ENCODE data around the gene TMPRSS11E. TPM values are rescaled to one million over a fixed set of nuclear protein-coding genes. Genes with fewer than 3 reads are reported as not detected.
A peak's percentile ranks its signal among the peaks of the same experiment; 100 is the strongest.

The TMPRSS11E gene
- total RNA-seq, 1 experiment from 2014 or later = not detected

DNA sequence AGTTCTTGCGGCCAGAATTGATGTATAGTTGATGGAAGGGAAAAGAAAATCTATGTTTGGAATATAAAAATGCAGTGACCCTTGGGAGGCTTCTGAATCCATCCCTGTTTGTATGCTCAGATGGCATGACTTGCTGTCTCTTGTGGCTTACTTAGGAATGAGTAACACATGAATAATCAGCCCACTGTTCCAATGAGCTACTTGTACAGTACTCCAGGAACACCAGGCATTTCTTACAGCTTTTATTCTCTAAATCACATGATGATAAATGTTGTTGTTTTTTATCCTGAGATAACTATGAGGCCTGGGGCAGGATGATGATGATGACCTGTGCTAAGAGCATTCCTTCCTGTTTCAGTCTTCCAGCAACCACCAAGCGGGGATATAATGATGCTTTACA is 18.9 kb downstream of the TMPRSS11E start:
- Histone ChIP-seq H3K79me2 (ENCODE audit: low read length) (no peaks in the 10 kb centered on the region), H3K4me1 (ENCODE audit: low read length) (no peaks in the 10 kb centered on the region), H3K36me3 (ENCODE audit: insufficient read depth, low read length) (no peaks in the 10 kb centered on the region), H3K27me3 (ENCODE audit: low read length) (no peaks in the 10 kb centered on the region), H3K9ac (ENCODE audit: low read length) (no peak overlapping the region), H3K9me2 (replicated peaks; ENCODE audit: insufficient read depth, low read length) (no peaks in the 10 kb centered on the region), H2AFZ (ENCODE audit: low read length) (no peak overlapping the region), H3K4me3 (ENCODE audit: low read length) (no peak overlapping the region), H3K4me2 (ENCODE audit: low read depth, low read length, poor library complexity, severe bottlenecking) (no peak overlapping the region), H3K27ac (ENCODE audit: low read length) (no peak overlapping the region), H4K20me1 (ENCODE audit: insufficient read depth, low read depth, low read length) (no peaks in the 10 kb centered on the region), H3K9me3 (ENCODE audit: low read length) (no peaks in the 10 kb centered on the region)
- no peak for DNase-seq

DNA sequence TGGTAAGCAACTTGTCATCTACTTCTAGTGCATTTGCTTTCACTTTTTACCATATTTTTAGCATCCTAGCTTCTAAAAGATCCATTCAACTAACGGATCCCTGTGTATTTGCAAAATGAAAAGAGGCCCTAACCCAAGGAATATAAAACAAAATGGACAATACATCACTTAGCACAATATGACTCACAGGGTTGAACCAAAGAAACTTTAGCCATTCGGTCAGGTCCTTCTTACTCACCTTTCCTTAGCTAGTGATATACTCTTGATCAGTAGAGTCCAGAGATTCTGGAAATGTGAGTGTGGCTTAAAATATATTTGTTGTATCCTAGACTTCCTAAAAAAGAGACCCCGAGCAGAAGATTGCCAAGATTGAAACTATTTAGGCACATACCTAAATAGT is 19.5 kb downstream of the TMPRSS11E start:
- Histone ChIP-seq H3K4me3 (ENCODE audit: low read length) (no peak overlapping the region), H3K9me3 (ENCODE audit: low read length) (no peaks in the 10 kb centered on the region)

GRCh38 chr4:68469482-68469881 is 22.2 kb downstream of the TMPRSS11E start:
- H3K9ac ChIP-seq (ENCODE audit: low read length) = no peak overlapping the region
- H3K4me3 ChIP-seq (ENCODE audit: low read length) = no peak overlapping the region
- no peak for DNase-seq
- no peaks in the 10 kb centered on the region for H3K9me3 ChIP-seq (ENCODE audit: low read length)
- no peaks in the 10 kb centered on the region for H3K36me3 ChIP-seq (ENCODE audit: insufficient read depth, low read length)
- H3K4me2 ChIP-seq (ENCODE audit: low read depth, low read length, poor library complexity, severe bottlenecking) = no peak overlapping the region
- no peaks in the 10 kb centered on the region for H3K4me1 ChIP-seq (ENCODE audit: low read length)
- no peak overlapping the region for H2AFZ ChIP-seq (ENCODE audit: low read length)
- H3K27me3 ChIP-seq (ENCODE audit: low read length) = no peaks in the 10 kb centered on the region
- H3K79me2 ChIP-seq (ENCODE audit: low read length) = no peaks in the 10 kb centered on the region
- no peak overlapping the region for H3K27ac ChIP-seq (ENCODE audit: low read length)
- no peaks in the 10 kb centered on the region for H4K20me1 ChIP-seq (ENCODE audit: insufficient read depth, low read depth, low read length)
- H3K9me2 ChIP-seq (replicated peaks; ENCODE audit: insufficient read depth, low read length) = no peaks in the 10 kb centered on the region

More for the DNA sequence above, 19.5 kb downstream of the TMPRSS11E start:
- Histone ChIP-seq H3K36me3 (ENCODE audit: insufficient read depth, low read length) (no peaks in the 10 kb centered on the region), H3K4me2 (ENCODE audit: low read depth, low read length, poor library complexity, severe bottlenecking) (no peak overlapping the region), H3K27me3 (ENCODE audit: low read length) (no peaks in the 10 kb centered on the region), H4K20me1 (ENCODE audit: insufficient read depth, low read depth, low read length) (no peaks in the 10 kb centered on the region), H3K27ac (ENCODE audit: low read length) (no peak overlapping the region), H3K4me1 (ENCODE audit: low read length) (no peaks in the 10 kb centered on the region), H3K9ac (ENCODE audit: low read length) (no peak overlapping the region), H3K9me2 (replicated peaks; ENCODE audit: insufficient read depth, low read length) (no peaks in the 10 kb centered on the region), H2AFZ (ENCODE audit: low read length) (no peak overlapping the region), H3K79me2 (ENCODE audit: low read length) (no peaks in the 10 kb centered on the region)
- no peak for DNase-seq

DNA sequence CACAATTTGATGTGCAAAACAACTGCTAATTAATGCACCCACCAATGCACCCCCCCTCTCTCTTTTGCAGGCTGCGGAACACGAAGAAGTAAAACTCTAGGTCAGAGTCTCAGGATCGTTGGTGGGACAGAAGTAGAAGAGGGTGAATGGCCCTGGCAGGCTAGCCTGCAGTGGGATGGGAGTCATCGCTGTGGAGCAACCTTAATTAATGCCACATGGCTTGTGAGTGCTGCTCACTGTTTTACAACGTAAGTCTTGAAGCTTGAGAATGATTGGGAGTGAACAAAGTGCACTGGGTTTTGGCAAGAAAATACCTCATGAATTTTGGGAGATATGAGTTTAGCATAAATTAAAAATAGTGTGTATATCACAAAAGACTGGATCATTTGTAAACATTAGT is 28.9 kb downstream of the TMPRSS11E start:
- no peak for DNase-seq
- no peaks in the 10 kb centered on the region for H4K20me1 ChIP-seq (ENCODE audit: insufficient read depth, low read depth, low read length)
- H3K27me3 ChIP-seq (ENCODE audit: low read length) = no peaks in the 10 kb centered on the region

DNA sequence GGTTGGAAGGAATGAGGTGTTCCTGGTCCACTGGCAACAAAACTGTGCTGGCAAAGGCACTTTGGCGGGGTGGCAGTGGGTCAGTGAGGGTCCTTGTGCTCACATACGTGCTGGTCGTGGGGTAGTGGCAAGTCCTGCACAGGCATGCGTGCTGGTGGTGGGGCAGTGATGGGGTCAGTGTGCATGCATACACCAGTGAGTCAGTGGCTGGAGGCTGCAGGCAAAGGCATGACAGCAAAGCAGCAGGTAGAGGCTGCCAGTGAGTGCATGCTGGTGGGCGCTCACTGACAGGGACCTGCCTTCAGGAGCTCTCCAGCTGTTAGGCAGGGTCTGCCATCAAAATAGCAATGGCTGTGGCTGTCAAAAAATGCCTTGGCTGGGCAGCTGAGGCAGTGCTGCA is 42.1 kb downstream of the TMPRSS11E start:
- H3K4me2 ChIP-seq (ENCODE audit: low read depth, low read length, poor library complexity, severe bottlenecking) = no peak overlapping the region
- H3K4me3 ChIP-seq (ENCODE audit: low read length) = no peak overlapping the region
- no peaks in the 10 kb centered on the region for H3K4me1 ChIP-seq (ENCODE audit: low read length)
- no peaks in the 10 kb centered on the region for H4K20me1 ChIP-seq (ENCODE audit: insufficient read depth, low read depth, low read length)
- H3K27me3 ChIP-seq (ENCODE audit: low read length) = no peaks in the 10 kb centered on the region
- no peaks in the 10 kb centered on the region for H3K36me3 ChIP-seq (ENCODE audit: insufficient read depth, low read length)
- H3K9me3 ChIP-seq (ENCODE audit: low read length) = no peaks in the 10 kb centered on the region
- no peak overlapping the region for H3K27ac ChIP-seq (ENCODE audit: low read length)
- no peak overlapping the region for H3K9ac ChIP-seq (ENCODE audit: low read length)
- H2AFZ ChIP-seq (ENCODE audit: low read length) = no peak overlapping the region
- DNase-seq = no peak
- no peaks in the 10 kb centered on the region for H3K79me2 ChIP-seq (ENCODE audit: low read length)
- H3K9me2 ChIP-seq (replicated peaks; ENCODE audit: insufficient read depth, low read length) = no peaks in the 10 kb centered on the region

More for the DNA sequence above, 28.9 kb downstream of the TMPRSS11E start:
- H3K36me3 ChIP-seq (ENCODE audit: insufficient read depth, low read length) = no peaks in the 10 kb centered on the region
- H2AFZ ChIP-seq (ENCODE audit: low read length) = no peak overlapping the region
- no peaks in the 10 kb centered on the region for H3K79me2 ChIP-seq (ENCODE audit: low read length)
- no peak overlapping the region for H3K27ac ChIP-seq (ENCODE audit: low read length)
- no peak overlapping the region for H3K9ac ChIP-seq (ENCODE audit: low read length)
- no peaks in the 10 kb centered on the region for H3K9me3 ChIP-seq (ENCODE audit: low read length)
- H3K4me2 ChIP-seq (ENCODE audit: low read depth, low read length, poor library complexity, severe bottlenecking) = no peak overlapping the region
- H3K4me3 ChIP-seq (ENCODE audit: low read length) = no peak overlapping the region
- H3K9me2 ChIP-seq (replicated peaks; ENCODE audit: insufficient read depth, low read length) = no peaks in the 10 kb centered on the region
- H3K4me1 ChIP-seq (ENCODE audit: low read length) = no peaks in the 10 kb centered on the region

DNA sequence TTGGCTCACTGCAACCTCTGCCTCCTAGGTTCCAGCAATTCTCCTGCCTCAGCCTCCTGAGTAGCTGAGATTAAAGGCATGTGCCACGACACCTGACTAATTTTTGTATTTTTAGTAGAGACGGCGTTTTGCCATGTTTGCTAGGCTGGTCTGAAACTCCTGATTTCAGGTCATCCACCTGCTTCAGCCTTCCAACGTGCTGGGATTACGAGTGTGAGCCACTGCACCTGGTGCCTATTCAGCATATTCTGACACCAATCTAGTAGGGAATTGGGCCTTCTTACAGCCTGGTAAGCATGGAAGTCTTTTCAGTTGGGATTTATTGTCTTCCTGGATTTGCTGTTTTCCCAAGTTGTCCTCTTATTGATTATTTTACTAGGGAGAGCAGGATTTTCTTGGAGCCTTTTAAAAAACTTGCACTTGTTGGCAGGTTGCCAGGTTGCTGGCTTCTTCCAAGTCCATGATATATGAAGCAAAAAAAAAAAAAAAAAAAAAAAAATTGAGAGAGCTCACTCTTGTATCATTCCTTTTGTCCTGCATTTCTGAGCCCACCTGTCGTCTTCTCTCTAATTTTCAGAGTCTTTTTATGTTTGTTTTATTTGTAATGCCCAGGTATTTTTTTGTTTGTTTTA is 43.7 kb downstream of the TMPRSS11E start:
- Histone ChIP-seq H3K79me2 (ENCODE audit: low read length) (no peaks in the 10 kb centered on the region), H4K20me1 (ENCODE audit: insufficient read depth, low read depth, low read length) (no peaks in the 10 kb centered on the region), H3K4me3 (ENCODE audit: low read length) (no peak overlapping the region), H3K9me3 (ENCODE audit: low read length) (no peaks in the 10 kb centered on the region), H3K36me3 (ENCODE audit: insufficient read depth, low read length) (no peaks in the 10 kb centered on the region), H3K9ac (ENCODE audit: low read length) (no peak overlapping the region), H3K27me3 (ENCODE audit: low read length) (no peaks in the 10 kb centered on the region), H3K27ac (ENCODE audit: low read length) (no peak overlapping the region), H3K4me1 (ENCODE audit: low read length) (no peaks in the 10 kb centered on the region), H3K4me2 (ENCODE audit: low read depth, low read length, poor library complexity, severe bottlenecking) (no peak overlapping the region), H2AFZ (ENCODE audit: low read length) (no peak overlapping the region), H3K9me2 (replicated peaks; ENCODE audit: insufficient read depth, low read length) (no peaks in the 10 kb centered on the region)
- no peak for DNase-seq

GRCh38 chr4:68494688-68495087 is 47.4 kb downstream of the TMPRSS11E start:
- Histone ChIP-seq H3K4me2 (ENCODE audit: low read depth, low read length, poor library complexity, severe bottlenecking) (no peak overlapping the region), H3K79me2 (ENCODE audit: low read length) (no peaks in the 10 kb centered on the region), H3K36me3 (ENCODE audit: insufficient read depth, low read length) (no peaks in the 10 kb centered on the region), H2AFZ (ENCODE audit: low read length) (no peak overlapping the region), H3K9ac (ENCODE audit: low read length) (no peak overlapping the region), H3K4me1 (ENCODE audit: low read length) (no peaks in the 10 kb centered on the region), H3K27ac (ENCODE audit: low read length) (no peak overlapping the region), H3K27me3 (ENCODE audit: low read length) (no peaks in the 10 kb centered on the region), H3K9me3 (ENCODE audit: low read length) (no peaks in the 10 kb centered on the region), H3K9me2 (replicated peaks; ENCODE audit: insufficient read depth, low read length) (no peaks in the 10 kb centered on the region), H3K4me3 (ENCODE audit: low read length) (no peak overlapping the region), H4K20me1 (ENCODE audit: insufficient read depth, low read depth, low read length) (no peaks in the 10 kb centered on the region)
- DNase-seq = no peak

- no peak overlapping the region for H3K4me2 ChIP-seq (ENCODE audit: low read depth, low read length, poor library complexity, severe bottlenecking)
- peak; percentile 85 for DNase-seq
- no peak overlapping the region for H2AFZ ChIP-seq (ENCODE audit: low read length)
- no peaks in the 10 kb centered on the region for H4K20me1 ChIP-seq (ENCODE audit: insufficient read depth, low read depth, low read length)
- no peaks in the 10 kb centered on the region for H3K36me3 ChIP-seq (ENCODE audit: insufficient read depth, low read length)
- no peaks in the 10 kb centered on the region for H3K9me2 ChIP-seq (replicated peaks; ENCODE audit: insufficient read depth, low read length)
- no peaks in the 10 kb centered on the region for H3K27me3 ChIP-seq (ENCODE audit: low read length)
- no peak overlapping the region for H3K9ac ChIP-seq (ENCODE audit: low read length)
- H3K27ac ChIP-seq (ENCODE audit: low read length) = no peak overlapping the region
- no peaks in the 10 kb centered on the region for H3K79me2 ChIP-seq (ENCODE audit: low read length)
- H3K4me3 ChIP-seq (ENCODE audit: low read length) = no peak overlapping the region
- no peaks in the 10 kb centered on the region for H3K9me3 ChIP-seq (ENCODE audit: low read length)
- no peaks in the 10 kb centered on the region for H3K4me1 ChIP-seq (ENCODE audit: low read length)
These were observed 51.2 kb downstream of the TMPRSS11E start for GRCh38 chr4:68498413-68499007.

Data from Karpas-422 (cell line).